Measurements from ENCODE around the gene WDR41.
"Not testable (repeated sequence)": the region's sequence is repeated elsewhere in the genome, so short reads cannot be mapped to it uniquely, and the experiment has no call there.

The WDR41 gene

DNA sequence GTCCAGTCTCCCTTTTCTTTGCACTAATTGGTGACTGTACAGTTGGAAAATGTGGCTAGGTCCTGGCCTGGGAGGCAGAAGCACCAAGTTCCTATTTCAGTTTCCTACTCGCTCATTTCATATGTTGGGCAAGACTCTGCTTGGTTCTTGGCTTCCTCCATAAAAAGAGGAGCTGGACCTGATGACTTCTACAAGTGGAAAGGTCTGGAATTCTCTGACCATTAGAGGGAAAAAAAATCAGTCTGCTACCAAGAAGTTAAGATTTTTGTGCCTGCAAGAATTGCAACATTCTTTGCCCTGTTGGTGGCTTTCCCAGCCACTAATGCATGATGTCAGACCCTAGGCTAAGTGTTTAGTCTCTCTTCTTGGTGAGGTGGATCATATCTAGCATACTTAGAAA is 91.5 kb downstream of the WDR41 start:
- no peak for DNase-seq

DNA sequence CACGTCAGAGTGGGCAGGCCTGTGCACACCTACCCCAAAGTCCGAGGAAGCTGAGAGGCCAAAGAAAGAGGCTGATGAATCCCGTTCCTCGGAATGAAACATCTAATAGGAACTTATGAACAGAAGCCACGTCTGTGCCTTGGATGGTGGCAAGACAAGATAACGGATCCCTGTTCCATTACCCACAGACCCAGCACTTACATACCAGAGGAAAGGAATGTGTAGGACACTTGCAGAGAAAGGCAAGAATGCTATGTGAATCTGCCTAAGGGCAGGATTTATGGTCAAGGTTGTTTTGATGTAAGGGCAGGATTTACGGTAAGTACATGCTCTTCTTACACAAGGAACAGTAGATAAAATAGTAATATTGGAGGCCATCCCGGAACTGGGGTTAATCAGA is 93.2 kb downstream of the WDR41 start:
- DNase-seq: no peak

DNA sequence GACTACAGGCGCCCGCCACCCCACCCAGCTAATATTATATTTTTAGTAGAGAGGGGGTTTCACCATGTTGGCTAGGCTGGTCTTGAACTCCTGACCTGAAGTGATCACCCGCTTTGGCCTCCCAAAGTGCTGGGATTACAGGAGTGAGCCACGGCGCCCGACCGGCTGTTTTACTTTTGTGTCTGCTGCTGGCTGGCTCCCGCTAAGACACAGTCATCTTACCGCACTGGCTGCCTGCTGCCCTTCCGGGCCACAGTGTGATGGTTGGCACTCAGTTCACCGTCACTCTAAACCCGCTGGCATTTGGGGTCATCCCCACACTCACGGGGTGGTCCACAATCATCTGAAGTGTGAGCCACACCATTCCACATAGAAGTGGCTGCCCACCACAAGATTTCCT is 93.7 kb downstream of the WDR41 start:
- DNase-seq: no peak

DNA sequence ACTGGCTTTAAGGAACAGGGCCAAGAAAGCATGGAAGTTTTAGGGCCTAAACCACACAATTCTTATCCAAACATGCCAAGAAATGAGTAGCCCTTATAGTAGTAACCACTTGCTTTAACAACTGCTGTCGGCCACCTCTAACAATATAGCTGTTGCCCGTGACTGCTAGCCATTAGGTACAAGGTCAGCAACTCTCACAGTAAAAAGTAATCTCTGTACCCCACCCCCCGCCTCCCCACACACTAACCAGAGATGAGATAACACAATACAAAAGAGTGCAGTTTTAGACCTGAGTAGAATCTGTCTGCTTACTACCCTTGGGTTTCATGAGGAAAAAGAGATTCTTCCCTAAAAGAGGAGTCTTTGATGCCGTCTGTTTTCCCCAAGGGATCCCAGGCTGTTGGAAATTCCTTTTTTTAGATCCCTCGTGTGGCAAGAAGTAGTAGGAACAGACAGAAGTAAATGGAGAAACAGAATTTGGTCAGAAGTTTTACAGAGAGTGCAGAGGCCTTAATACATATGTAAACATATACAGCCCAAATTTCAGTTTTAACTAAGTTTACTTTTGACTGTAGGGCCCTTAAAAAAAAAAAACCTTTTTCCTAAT is 94.3 kb downstream of the WDR41 start:
- DNase-seq: no peak

DNA sequence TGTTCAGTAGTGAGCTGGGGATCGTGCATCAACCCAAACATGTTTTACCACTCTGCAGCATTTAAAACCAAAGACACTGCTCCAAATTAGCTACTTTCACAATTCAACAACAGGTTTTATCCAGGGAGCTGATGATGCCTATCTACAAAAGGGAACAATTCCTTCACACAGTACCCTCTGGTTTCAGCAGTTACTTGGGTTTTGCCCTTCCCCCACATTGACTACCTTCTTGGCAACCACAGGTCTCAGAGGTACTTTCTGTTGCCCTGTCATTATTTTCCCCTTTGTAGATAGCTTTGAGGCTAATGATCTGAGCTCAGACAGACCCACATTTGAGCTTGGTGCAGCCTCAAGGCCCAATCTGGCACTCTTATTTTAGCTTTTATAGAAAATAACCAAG is 96.1 kb downstream of the WDR41 start:
- DNase-seq: no peak

DNA sequence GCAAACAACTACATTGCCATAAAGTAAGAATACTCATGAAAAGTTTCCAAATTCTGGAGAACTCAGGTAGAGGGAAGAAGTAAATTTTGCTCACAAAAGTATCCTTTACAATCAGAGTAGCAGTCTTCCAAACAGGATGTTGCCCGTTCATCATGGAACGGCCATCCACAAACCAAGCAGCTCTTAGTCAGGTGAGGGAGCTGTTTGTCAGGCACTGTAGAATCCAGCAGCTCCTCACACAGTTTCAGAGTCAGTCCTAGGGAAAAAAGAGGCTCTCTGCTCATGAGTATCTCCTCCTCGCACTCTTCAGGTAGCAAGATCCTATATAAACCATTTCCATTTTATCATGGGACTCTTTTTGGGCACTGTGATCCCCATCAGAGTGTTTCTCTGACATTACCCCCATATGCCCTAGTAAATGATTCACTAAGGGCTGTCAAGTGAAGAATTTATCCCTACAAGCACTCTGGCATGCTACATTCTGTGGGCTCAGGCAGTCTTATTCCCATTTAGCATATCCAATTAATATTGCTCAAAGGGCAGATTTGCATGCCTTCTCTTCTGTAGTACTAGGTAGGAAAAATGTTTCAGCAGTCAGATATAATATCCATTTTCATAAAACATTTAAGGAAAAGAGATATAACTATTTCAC is 97.9 kb downstream of the WDR41 start:
- DNase-seq: no peak

DNA sequence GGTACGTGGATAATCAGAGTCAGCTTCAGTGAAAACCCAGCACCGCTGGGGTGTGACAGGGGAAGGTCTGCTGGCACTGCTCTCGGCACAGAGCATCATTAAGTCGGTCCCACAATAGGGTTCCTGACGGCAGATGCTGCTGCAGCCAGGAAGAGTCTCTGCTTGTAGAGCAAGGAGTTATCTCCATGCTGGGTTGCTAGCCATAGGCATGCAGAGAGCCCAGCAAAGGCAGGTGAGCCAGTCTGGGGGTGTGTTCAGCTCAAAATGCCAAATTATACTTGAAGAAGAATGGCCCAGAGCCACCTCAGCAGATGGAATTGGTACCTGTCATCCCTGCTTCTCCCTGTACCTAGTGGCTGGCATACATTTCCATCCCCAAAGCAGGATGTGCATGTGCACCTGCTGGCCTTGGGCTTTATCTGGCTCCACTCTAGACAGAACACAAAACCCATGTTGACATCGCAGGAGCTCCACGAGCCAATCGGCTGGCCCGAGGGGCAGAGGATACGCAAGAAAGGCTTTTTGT is 100.8 kb downstream of the WDR41 start:
- no peak for DNase-seq

DNA sequence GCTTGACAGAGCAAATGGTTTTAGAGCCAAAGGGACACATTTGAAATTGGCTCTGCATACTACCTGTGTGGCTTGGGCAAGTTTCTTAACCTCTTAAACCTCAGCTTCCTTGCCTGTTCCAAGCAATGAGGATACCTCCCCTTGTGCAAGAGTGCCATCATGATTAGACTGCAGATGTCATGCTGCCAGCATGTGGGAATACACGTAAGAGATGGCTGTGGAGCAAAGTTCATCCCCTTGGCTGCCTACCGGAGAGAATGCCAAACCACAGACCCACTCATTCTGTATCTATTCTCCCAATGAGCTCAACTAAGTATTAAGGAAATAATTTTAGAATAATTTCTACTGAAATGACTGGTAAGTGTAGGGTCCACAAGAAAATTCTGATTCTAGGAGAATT is 101.3 kb downstream of the WDR41 start:
- DNase-seq: no peak

DNA sequence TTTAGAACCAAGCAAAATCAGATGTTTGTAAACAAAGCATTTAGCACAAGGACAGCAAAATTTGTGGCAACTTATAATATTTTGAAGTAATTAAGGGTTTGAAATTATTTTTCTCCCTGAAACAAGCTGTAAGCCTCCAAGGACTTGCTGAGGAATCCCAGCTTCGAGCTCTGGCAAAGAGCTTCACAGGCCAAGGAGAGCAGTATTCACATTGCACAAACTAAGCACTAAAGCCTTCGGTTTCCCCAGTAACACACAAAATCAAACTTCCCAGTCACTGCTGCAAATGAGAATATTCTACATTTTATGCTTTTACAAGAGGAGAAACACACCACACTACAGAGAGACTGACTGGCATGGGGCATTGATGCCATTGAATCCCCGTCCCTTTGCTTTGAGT is 101.9 kb downstream of the WDR41 start:
- DNase-seq: no peak

DNA sequence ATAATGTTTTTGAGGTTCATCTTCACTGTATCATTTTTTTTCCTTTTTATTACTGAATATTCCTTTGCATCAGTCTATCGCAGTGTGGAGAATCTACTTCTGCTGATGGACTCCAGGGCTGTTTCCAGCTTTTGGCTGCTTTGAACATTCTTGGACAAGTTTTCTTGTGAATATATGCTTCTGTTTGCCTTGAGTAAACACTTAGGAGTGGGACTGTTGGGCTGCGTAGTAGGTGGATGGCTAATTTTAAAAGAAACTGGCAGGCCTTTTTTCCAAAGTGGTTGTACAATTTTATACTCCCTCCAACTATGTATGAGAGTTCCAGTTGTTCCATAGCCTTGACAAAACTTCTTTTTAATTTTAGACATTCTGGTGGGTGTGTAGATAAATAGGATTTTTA is 102.4 kb downstream of the WDR41 start:
- no peak for DNase-seq

DNA sequence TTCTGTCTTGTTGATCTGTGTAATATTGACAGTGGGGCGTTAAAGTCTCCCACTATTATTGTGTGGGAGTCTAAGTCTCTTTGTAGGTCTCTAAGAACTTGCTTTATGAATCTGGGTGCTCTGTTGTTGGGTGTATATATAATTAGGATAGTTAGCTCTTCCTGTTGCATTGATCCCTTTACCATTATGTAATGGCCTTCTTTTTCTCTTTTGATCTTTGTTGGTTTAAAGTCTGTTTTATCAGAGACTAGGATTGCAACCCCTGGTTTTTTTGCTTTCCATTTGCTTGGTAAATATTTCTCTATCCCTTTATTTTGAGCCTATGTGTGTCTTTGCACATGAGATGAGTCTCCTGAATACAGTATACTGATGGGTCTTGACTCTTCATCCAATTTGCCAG is 105.8 kb downstream of the WDR41 start:
- DNase-seq: not testable (repeated sequence)

DNA sequence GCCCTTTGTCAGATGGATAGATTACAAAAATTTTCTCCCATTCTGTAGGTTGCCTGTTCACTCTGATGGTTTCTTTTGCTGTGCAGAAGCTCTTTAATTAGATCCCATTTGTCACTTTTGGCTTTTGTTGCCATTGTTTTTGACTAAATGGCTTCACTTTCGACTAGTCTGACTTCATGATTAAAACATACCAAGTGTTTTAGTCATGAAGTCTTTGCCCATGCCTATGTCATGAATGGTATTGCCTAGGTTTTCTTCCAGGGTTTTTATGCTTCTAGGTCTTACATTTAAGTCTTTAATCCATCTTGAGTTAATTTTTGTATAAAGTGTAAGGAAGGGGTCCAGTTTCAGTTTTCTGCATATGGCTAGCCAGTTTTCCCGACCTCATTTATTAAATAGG is 108.8 kb downstream of the WDR41 start:
- not testable (repeated sequence) for DNase-seq
